Activated T-cell treated with anti-CD3 and anti-CD28 coated beads for 4 hours (primary cell): ENCODE results near the gene B3GNT5.

ENCODE experiments used
- DNase-seq: peaks from one replicate; pipeline ENCODE4 v3.0.0-alpha.2; 2020

Gene B3GNT5

GRCh38 chr3:183230826-183231225 lies 22.2 kb upstream of the B3GNT5 start:
- no peak for DNase-seq

GRCh38 chr3:183233966-183234365 lies 19.1 kb upstream of the B3GNT5 start:
- no peak for DNase-seq

- no peak for DNase-seq
These were observed 14.0 kb upstream of the B3GNT5 start for GRCh38 chr3:183239046-183239445.

- DNase-seq: no peak
These were observed 10.6 kb upstream of the B3GNT5 start for GRCh38 chr3:183242431-183242830.

- no peak for DNase-seq
These were observed 8.8 kb upstream of the B3GNT5 start for GRCh38 chr3:183244219-183244618.

- no peak for DNase-seq
These were observed 8.0 kb upstream of the B3GNT5 start for GRCh38 chr3:183244981-183245476.

GRCh38 chr3:183247011-183247589 lies 6.0 kb upstream of the B3GNT5 start:
- no peak for DNase-seq

- DNase-seq: no peak
These were observed 3.9 kb upstream of the B3GNT5 start for GRCh38 chr3:183249006-183249718.

GRCh38 chr3:183252118-183252782 lies 803 bp upstream of the B3GNT5 start:
- no peak for DNase-seq

GRCh38 chr3:183253528-183254486 lies 754 bp downstream of the B3GNT5 start:
- peak; percentile 11 for DNase-seq

- no peak for DNase-seq
These were observed 1.7 kb downstream of the B3GNT5 start for GRCh38 chr3:183254487-183255347.

- no peak for DNase-seq
These were observed 2.3 kb downstream of the B3GNT5 start for GRCh38 chr3:183255348-183255730.

GRCh38 chr3:183259087-183259486 lies 6.0 kb downstream of the B3GNT5 start:
- no peak for DNase-seq

GRCh38 chr3:183259621-183260020 lies 6.6 kb downstream of the B3GNT5 start:
- no peak for DNase-seq

GRCh38 chr3:183260167-183260904 lies 7.3 kb downstream of the B3GNT5 start:
- no peak for DNase-seq

- no peak for DNase-seq
These were observed 8.2 kb downstream of the B3GNT5 start for GRCh38 chr3:183261151-183261724.

- DNase-seq: no peak
These were observed 9.9 kb downstream of the B3GNT5 start for GRCh38 chr3:183262875-183263378.

- DNase-seq: no peak
These were observed 11.2 kb downstream of the B3GNT5 start for GRCh38 chr3:183264268-183264667.

- DNase-seq: no peak
These were observed 12.1 kb downstream of the B3GNT5 start for GRCh38 chr3:183265157-183265642.

- DNase-seq: no peak
These were observed 12.9 kb downstream of the B3GNT5 start for GRCh38 chr3:183265834-183266417.
